GM21619 (cell line): ENCODE data around the gene PDPR.
"Not testable (repeated sequence)": the region's sequence is repeated elsewhere in the genome, so short reads cannot be mapped to it uniquely, and the experiment has no call there.

Experiments used
- ATAC-seq: cut with Tn5 transposase; IDR thresholded peaks from one replicate; pipeline ENCODE4 v1.9.1; 2021; ENCODE audit not compliant: unreplicated experiment

The PDPR gene

DNA sequence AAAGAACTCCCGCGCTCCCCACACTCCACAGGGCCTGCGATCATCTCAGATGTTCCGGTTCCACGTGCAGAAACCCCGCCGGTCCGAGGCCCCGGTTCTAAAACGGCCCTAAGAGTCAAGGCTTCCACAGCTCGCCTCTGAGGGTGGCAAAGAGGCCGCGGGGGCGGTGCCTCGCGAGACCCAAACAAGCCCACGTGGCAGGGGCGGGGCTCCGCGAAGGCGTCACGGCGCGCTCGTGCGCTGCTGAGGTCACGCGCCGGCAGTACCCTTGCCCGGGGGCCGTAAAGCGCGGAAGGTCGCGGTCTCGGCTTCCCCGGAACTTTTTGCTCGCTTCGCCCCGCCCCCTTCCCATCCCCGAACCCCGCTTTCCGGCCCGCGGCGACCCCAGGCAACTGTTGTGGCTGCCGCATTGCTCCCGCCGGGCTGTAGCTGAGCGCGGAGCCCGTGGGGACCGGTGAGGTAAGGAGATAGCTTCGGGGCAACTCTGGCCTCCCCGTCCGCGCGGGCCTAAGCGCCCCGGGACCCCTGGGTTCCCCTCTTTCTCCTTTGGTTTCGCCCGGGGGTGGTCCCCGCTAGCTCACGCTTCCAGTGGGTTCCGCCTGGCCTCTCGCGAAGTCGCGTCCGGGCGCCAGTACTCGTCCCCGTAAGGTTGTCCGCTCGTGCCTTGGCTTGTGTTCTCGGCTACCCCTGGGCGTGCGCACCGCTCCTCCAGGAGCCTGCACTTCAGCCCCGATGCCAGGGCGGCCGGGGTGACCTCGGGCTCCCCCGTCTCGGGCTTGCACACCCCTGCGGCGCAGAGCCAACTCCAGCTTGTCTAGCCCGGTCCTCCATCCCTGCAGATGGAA lies at the start of gene PDPR:
PDPR (plus strand) TSS at position 351 of the 845 bp plus-strand sequence. CDS start 6,161 bp downstream, outside the sequence.
- peak; percentile 94 for ATAC-seq

DNA sequence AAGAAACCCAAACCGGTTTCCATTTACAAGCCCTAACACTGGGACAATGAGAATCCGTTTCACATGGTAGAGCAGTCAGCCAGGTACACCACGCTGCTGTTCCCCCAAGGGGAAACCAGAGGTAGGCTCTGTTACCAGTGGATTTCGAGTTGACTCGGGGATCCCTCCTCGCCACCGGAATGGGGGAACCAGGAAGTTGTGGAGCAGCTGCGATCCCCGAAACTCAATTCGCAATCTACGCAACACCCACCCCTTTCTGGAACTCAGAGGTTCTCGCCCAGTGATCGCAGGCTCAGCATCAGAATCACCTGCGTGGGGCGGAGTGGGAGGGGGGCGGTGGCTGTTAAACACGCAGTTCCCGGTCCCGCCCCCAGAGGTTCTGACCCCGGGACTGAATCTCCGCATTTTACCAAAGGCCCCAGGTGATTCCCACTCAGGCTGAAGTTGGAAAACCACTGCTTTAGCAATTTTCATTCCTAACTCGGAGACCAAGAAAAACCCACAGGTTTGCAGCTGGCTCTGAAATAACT lies 49.2 kb upstream of the PDPR start:
- peak; percentile 18 for ATAC-seq

DNA sequence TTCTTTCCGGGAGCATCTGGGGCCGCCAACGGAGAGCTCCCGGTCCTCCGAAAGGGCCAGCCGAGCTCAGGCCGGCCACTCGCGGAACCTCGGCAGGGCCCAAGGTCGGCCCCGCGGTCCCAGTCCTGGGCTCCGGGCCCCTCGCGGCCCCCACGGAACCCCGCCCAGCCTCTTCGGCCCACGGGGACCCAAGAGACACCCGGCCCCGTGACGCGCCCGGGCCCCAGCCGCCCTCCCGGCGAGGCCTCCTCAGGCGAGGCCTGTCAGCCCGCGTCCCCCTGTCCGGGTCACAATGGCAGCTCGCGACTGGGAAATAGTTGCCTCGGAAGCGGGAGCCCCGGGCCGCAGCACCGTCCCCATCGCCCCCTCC lies 48.8 kb upstream of the PDPR start:
- peak; percentile 27 for ATAC-seq

DNA sequence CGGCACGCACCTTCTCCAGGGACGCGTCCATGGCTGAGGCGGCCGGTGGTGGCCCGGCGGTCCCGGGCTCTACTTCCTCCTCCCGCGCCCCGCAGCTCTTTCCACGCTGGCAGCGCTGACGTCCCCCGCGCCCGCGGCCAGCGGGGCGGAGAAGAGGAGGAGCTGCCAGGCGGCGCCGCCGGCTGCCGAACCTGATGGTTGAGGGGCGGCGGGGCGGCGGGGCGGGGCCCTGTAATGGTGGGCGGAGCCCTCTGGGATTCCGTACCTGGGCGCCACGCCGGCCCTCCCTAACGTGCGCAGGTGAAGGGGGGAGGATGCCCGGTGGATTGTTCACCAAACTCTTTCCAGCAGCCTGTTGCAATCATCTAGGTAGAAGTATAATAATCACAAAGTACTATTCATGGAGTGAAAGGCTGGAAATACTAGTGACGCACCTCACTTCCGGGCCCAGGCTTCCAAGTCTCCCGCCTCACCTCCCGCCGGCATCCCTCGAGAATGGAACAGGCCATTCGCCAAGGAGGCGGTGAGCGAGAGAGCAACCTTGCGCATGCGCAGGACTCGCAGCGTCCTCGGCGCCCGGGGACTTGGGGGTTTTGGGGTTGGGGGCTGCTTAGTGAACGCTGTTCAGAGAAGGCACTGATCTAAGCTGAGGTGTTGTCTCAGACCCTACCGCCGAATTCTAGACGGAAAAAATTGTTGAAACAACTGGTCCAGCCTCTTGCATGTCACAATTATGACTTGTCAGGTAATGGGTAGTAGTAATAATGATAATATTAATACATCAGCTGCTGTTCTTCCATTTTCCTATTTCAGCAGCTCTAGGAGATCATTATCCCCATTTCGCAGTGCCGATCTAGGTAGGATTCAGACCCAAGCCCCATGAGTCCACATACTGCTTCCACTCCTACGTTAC lies 48.1 kb upstream of the PDPR start:
- ATAC-seq = peak; percentile 86

DNA sequence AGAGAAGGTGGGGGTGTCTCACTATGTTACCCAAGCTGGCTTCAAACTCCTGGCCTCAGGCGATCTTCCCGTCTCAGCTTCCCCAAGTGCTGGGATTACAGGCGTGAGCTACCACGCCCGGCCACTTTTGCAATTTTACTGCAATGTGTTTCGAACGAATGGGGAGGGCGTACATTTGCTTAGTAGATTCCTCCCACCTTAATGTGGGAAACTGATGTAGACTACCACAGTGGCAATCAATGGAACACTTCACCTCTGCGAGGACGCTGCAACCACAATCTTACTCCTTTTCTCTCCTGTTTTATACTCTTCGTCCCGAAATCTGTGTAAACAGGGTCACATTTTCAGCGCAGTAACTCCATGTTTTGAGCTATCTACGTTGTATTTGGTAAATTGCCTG lies 47.4 kb upstream of the PDPR start:
- ATAC-seq = not testable (repeated sequence)

DNA sequence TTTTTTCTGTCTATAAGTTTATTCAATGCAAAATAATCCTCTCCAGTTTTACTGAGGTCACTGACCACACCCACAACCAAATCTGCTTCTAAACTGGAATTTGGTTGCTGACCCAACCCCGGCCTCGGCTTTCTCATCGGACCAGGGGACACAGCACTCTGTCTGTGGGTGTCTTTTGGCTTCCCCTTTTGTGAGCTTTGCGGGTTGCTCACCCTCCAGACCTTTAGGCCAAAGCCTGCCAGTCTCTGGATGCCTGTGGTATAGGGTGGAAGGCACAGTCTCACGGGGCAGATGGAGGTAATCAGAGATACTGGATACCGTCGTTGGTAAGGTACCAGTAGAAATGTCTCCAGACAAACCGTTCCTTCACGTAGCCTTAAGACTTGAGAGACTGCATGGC lies 35.1 kb upstream of the PDPR start:
- not testable (repeated sequence) for ATAC-seq

DNA sequence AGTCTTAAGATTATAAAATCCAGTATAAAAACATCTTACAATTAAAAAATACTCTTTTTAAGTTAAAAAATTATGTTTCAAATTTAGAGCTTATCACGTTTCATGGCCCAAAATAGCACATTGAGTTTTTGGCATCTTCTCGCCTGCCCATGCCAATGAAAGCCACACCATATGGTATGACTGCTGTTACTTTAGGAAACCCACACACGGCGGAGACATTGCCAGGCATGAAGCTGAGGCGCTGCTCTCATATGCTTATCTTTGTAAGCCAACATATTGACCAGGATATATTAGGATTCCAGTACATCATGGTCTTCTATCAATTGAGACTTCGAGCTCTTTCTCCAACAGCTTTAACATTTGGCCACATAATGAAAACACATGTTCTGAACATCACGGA lies 32.9 kb upstream of the PDPR start:
- not testable (repeated sequence) for ATAC-seq

DNA sequence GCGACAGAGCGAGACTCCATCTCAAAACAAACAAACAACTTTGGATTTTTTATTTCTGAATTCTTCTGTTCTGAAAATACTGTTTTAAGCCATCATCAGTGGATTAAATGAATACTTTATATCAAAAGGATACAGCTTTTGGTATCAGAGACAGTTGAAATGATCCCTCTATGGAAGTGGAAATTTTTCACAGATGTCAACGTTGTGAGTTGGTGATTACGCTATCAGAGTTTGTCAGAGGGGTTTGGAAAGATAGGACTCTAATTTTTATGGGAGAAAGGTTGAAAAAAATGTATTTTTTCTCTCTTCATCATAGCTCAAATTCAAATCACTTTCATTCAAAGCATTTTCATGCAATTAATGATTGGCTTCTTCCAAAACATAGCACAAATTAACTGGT lies 30.2 kb upstream of the PDPR start:
- ATAC-seq = not testable (repeated sequence)

DNA sequence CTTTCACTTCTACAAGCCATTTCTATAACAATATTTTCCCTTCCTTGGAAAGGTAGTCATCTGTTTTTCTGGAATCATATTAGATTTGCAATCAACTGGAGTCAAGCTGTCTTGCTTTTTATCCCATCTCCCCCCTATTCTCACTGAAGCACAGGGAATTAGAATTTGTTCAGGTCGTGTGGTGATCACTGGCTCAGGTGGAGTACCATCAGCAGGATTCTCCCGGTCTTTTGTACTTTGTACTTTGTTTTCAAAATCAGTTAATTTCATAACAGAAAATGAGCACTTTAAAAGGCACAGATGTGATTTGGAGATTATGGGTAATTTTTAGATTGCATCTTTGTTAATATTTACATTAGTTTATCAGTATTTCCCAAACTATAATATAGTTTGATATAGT lies 26.0 kb upstream of the PDPR start:
- not testable (repeated sequence) for ATAC-seq

DNA sequence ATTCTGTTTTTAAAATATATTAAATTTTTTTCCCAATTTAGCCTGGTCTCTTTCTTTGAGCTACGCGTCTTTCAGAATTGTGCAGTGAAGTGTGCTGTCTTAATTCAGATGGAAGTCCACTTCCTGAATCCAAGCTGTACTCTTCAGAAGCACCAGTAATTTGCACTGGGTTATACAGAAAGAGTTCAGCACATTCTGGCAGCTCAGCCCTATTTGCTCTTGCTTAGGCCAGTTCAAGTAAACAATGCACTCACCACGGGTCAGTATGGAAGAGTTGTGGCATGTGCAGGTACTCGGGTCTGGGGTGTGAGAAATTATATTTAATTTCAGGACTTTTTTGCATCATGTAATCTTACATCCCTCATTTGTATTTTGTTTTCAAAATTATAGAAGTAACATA lies 25.3 kb upstream of the PDPR start:
- ATAC-seq = not testable (repeated sequence)

DNA sequence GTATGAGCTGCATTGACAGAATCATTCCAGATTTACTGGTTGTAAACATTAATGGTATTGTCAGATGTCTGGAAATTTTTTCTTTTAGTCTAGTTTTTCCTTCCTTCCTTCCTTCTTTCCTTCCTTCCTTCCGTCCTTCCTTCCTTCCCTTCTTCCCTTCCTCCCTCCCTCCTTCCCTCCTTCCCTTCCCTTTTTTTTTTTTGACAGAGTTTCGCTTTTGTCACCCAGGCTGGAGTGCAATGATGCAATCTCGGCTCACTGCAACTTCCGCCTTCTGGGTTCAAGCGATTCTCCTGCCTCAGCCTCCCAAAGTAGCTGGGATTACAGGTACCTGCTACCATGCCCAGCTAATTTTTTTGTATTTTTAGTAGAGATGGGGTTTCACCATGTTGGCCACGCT lies 24.8 kb upstream of the PDPR start:
- not testable (repeated sequence) for ATAC-seq

DNA sequence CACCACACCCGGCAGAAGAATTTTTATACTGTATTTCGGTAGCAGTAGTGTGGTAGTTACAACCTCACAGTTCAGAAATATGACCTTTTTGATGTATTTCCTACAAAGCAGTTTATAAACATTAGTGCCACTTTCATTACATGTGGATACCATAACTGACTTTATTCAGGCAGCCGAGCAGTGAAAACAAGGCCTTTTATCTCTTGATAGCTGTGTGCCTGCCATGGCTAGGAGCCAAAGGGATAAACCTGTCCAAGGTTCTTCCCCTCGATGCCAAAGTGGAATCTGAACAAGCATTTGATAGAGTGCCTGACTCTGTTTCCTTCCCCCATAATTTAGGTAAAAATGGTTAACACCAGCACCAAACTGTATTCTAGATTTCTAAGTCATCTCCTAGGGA lies 23.0 kb upstream of the PDPR start:
- ATAC-seq = not testable (repeated sequence)

DNA sequence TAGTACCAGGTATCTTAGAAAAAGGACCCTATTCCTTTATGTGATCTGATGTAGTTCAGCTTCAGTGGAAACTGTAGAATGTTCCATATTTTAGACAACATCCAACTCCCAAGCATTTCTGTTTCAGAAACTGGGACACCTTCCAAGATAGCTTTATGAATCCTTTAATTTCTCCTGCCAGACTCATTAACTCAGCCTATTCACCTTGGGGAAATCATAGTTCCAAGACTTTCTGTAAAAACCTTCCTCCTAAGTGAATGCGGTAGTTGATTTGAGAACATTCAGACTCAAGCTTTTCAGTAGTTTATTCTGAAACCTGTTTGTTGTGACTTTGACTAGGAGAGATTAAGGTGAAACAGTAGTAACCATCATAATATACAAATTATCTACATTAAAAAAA lies 20.0 kb upstream of the PDPR start:
- not testable (repeated sequence) for ATAC-seq

DNA sequence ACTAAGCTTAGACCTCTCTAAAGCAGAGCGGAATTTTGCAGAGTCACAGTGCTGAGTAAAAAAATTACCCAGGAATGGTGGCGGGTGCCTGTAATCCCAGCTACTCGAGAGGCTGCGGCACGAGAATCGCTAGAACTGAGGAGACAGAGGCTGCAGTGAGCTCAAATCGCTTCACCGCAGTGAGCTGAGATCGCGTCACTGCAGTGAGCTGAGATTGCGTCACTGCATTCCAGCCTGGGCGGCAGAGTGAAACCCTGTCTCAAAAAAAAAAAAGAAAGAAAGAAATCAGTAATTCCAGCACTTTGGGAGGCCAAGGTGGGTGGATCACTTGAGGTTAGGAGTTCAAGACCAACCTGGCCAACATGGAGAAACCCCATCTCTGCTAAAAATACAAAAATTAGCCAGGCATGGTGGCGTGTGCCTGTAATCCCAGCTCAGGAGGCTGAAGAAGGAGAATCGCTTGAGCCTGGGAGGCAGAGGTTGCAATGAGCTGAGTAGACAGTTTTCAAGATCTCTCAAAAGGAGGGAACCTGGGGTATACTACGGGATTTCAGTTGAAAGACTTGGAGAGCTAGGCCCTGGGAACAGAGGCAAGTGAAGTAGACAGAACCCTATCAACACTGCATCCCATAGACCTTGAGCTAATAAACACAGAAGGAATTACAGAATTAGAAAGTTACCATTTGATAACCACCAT lies 4.4 kb upstream of the PDPR start:
- not testable (repeated sequence) for ATAC-seq

DNA sequence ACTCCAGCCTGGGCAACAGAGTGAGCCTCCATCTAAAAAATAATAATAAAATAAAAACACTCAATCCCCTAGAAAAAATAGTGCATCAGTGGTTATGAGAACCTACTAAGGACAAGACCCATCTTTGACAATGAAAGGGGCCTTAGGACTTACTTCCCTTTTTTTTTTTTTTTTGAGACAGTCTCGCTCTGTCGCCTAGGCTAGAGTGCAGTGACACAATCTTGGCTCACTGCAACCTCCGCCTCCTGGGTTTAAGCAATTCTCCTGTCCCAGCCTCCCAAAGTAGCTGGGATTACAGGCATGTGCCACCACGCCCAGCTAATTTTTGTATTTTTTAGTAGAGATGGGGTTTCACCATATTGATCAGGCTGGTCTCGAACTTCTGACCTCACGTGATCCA lies 2.0 kb upstream of the PDPR start:
- ATAC-seq = not testable (repeated sequence)

DNA sequence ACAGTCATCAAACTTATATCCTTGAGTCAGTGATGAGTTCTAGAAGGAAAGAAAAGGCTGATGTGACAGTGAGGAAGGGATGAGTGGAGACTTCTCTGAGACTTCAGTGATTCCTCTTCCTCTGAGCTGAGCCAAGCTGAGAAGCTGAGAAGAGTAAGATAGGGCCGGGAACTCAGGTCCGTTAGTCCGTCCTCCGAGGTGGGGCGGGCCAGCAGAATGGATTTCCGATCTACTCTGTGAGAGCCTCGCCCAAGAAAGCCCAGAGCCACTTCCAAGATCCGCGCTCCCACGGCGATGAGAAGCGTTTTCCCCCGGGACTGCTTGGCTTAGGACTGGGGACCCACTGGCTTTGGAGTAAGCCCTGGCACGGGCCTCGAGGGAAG lies 542 bp upstream of the PDPR start:
- peak; percentile 16 for ATAC-seq

DNA sequence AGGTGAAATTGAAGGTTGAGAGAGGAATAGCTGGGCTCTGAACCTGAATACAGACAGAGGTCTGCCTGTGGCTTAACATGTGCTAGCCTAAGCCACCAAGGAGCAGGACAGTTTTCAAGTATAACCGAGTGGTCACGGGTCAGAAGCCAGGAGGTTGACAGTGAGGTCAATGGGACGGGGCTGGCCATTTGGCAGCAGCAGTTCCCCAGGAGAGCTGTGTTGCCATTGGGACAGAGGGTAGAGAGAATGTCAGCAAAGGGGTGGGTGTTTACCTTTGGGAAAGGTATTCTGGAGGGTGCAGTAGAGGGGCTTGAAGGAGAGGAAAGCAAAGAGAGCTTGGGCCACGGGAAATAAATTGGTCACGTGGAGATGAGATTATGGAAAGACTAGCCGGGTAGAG lies 4.2 kb downstream of the PDPR start:
- ATAC-seq = not testable (repeated sequence)

DNA sequence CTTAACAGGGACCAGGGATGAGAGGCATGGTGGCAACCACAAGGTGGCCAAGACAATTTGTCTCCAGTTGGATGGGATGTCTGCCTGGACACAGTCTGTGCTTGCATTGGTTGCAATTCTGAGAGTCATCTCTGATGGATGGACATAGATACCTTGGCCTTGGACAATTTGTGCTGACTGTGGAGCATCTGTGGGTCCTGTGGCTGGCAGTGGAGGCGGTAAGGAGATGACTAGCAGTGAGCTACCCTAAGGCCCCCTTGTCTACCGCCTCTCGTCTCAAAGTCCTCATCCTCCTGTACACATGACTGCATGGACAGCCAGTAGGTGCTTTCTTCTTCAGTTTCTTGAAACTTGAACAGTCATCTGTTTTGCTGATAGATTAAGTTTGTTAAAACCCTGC lies 4.6 kb downstream of the PDPR start:
- not testable (repeated sequence) for ATAC-seq

DNA sequence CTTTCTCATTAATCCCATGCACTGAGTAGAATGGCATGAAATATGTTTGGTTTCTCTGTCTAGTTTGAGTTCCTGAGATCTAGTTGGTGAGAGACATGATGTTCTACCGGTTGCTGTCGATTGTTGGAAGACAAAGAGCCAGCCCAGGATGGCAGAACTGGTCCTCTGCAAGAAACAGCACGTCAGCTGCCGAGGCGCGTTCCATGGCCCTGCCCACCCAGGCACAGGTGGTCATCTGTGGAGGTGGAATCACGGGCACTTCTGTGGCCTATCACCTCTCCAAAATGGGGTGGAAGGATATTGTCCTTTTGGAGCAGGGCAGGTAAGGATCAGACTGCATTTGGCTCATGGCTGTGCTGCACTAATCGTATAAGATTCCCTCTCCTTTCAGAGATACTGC lies 6.3 kb downstream of the PDPR start:
- not testable (repeated sequence) for ATAC-seq

DNA sequence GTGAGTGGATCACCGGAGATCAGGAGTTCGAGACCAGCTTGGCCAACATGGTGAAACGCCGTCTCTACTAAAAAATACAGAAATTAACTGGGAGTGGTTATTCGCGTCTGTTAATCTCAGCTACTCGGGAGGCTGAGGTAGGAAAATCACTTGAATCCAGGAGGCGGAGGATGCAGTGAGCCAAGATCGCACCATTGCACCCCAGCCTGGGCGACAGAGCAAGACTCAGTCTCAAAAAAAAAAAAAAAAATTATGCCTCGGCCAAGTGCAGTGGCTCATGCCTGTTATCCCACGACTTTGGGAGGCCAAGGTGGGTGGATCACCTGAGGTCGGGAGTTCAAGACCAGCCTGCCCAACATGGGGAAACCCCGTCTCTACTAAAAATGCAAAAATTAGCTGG lies 9.7 kb downstream of the PDPR start:
- ATAC-seq = not testable (repeated sequence)

DNA sequence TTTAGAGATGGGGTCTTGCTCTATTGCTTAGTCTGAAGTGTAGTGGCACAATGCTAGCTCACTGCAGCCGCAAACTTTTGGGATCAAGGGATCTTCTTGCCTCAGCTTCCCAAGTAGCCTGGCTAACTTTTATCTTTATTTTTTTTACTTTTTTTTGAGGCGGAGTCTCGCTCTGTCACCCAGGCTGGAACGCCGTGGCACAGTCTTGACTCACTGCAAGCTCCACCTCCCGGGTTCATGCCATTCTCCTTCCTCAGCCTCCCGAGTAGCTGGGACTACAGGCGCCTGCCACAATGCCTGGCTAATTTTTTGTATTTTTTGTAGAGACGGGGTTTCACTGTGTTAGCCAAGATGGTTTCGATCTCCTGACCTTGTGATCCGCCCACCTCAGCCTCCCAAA lies 12.1 kb downstream of the PDPR start:
- ATAC-seq = not testable (repeated sequence)
